Stomach smooth muscle (tissue), 2 donors: ENCODE results near the gene HIGD1C.
"Not testable (repeated sequence)": the region's sequence is repeated elsewhere in the genome, so short reads cannot be mapped to it uniquely, and the experiment has no call there.

ENCODE experiments used
- H3K27ac ChIP-seq: one replicate; pipeline ENCODE4 v1.7.0; 2013; ENCODE audit warnings: mild to moderate bottlenecking, low read length, inconsistent platforms
- H3K27me3 ChIP-seq, 2 donors: one replicate each; pipeline ENCODE4 v1.7.0; 2013; ENCODE audit warnings: low read length in 2 of 2; ENCODE audit not compliant: insufficient read depth in 2 of 2, control insufficient read depth in 1 of 2
- H3K36me3 ChIP-seq, 2 donors: one replicate each; pipeline ENCODE4 v1.7.0; 2013; ENCODE audit warnings: low read length in 2 of 2; ENCODE audit not compliant: control insufficient read depth in 2 of 2, insufficient read depth in 2 of 2
- H3K4me1 ChIP-seq: one replicate; pipeline ENCODE4 v1.7.0; 2013; ENCODE audit warnings: low read length; ENCODE audit not compliant: control insufficient read depth, insufficient read depth
- H3K4me3 ChIP-seq, 2 donors: one replicate each; pipeline ENCODE4 v1.7.0; 2013; ENCODE audit warnings: low read length in 2 of 2
- H3K9ac ChIP-seq, 2 donors: one replicate each; pipeline ENCODE4 v1.7.0; 2013; ENCODE audit warnings: low read length in 2 of 2, mild to moderate bottlenecking in 1 of 2
- H3K9me3 ChIP-seq, 2 donors: one replicate each; pipeline ENCODE4 v1.7.0; 2013; ENCODE audit warnings: low read length in 2 of 2; ENCODE audit not compliant: control insufficient read depth in 2 of 2
- donor health status: healthy.
- donor health status: Pancreatic carcinoma.

Gene HIGD1C

GRCh38 chr12:50924439-50925341 is 27.7 kb upstream of the HIGD1C start:
- H3K36me3 ChIP-seq, result peaks cover 0 to 3% of the 10 kb centered on the region in 2 donors
- no peaks in the 10 kb centered on the region for H3K9me3 ChIP-seq
- H3K4me1 ChIP-seq, result peaks cover 22% of the 10 kb centered on the region
- H3K27me3 ChIP-seq, result no peaks in the 10 kb centered on the region
- H3K9ac ChIP-seq, result peak overlapping the region; percentile 72 to 78
- H3K4me3 ChIP-seq, result peak overlapping the region; percentile 89 to 97
- H3K27ac ChIP-seq, result peak overlapping the region; percentile 79

- no peaks in the 10 kb centered on the region for H3K9me3 ChIP-seq
- H3K4me1 ChIP-seq, result peaks cover 22% of the 10 kb centered on the region
- H3K36me3 ChIP-seq, result peaks cover 0 to 6% of the 10 kb centered on the region in 2 donors
- H3K4me3 ChIP-seq, result peak overlapping the region; percentile 89 to 97
- H3K27me3 ChIP-seq, result no peaks in the 10 kb centered on the region
- H3K9ac ChIP-seq, result peak overlapping the region; percentile 72 to 78
- H3K27ac ChIP-seq, result peak overlapping the region; percentile 79
These were observed 27.0 kb upstream of the HIGD1C start for GRCh38 chr12:50925342-50925651.

GRCh38 chr12:50925920-50926319 is 26.4 kb upstream of the HIGD1C start:
- peak overlapping the region; percentile 79 for H3K27ac ChIP-seq
- no peaks in the 10 kb centered on the region for H3K9me3 ChIP-seq
- peaks cover 3 to 8% of the 10 kb centered on the region in 2 donors for H3K36me3 ChIP-seq
- H3K4me1 ChIP-seq, result peaks cover 22% of the 10 kb centered on the region
- H3K9ac ChIP-seq, result peak overlapping the region; percentile 72 to 78
- peak overlapping the region; percentile 89 to 97 for H3K4me3 ChIP-seq
- no peaks in the 10 kb centered on the region for H3K27me3 ChIP-seq

GRCh38 chr12:50926415-50926814 is 25.9 kb upstream of the HIGD1C start:
- Histone ChIP-seq H3K36me3 (peaks cover 3 to 8% of the 10 kb centered on the region in 2 donors), H3K9me3 (no peaks in the 10 kb centered on the region), H3K27ac (peak overlapping the region; percentile 7), H3K27me3 (no peaks in the 10 kb centered on the region), H3K4me1 (peaks cover 22% of the 10 kb centered on the region), H3K9ac (peak overlapping the region; percentile 72 to 78), H3K4me3 (peak overlapping the region; percentile 89 to 97)

GRCh38 chr12:50926932-50927331 is 25.4 kb upstream of the HIGD1C start:
- H3K27me3 ChIP-seq, H3K9me3 ChIP-seq, H3K36me3 ChIP-seq, H3K27ac ChIP-seq: not testable (repeated sequence)
- Histone ChIP-seq H3K9ac (peak overlapping the region in 1 of 2 donors; percentile 72), H3K4me3 (peak overlapping the region; percentile 89 to 97), H3K4me1 (peaks cover 22% of the 10 kb centered on the region)

GRCh38 chr12:50927356-50927755 is 25.0 kb upstream of the HIGD1C start:
- H3K27ac ChIP-seq, result no peak overlapping the region
- no peaks in the 10 kb centered on the region for H3K9me3 ChIP-seq
- peaks cover 20% of the 10 kb centered on the region for H3K4me1 ChIP-seq
- H3K9ac ChIP-seq, result peak overlapping the region in 1 of 2 donors; percentile 72
- peak overlapping the region; percentile 89 to 97 for H3K4me3 ChIP-seq
- H3K36me3 ChIP-seq, result peaks cover 3 to 8% of the 10 kb centered on the region in 2 donors
- no peaks in the 10 kb centered on the region for H3K27me3 ChIP-seq

GRCh38 chr12:50927766-50928224 is 24.5 kb upstream of the HIGD1C start:
- peaks cover 3 to 8% of the 10 kb centered on the region in 2 donors for H3K36me3 ChIP-seq
- peak overlapping the region in 1 of 2 donors; percentile 72 for H3K9ac ChIP-seq
- peak overlapping the region; percentile 89 to 97 for H3K4me3 ChIP-seq
- H3K9me3 ChIP-seq, result no peaks in the 10 kb centered on the region
- H3K27ac ChIP-seq, result peak overlapping the region; percentile 20
- no peaks in the 10 kb centered on the region for H3K27me3 ChIP-seq
- H3K4me1 ChIP-seq, result peaks cover 17% of the 10 kb centered on the region

- H3K4me1 ChIP-seq, result peaks cover 16% of the 10 kb centered on the region
- H3K9ac ChIP-seq, result peak overlapping the region in 1 of 2 donors; percentile 48
- H3K27me3 ChIP-seq, result no peaks in the 10 kb centered on the region
- H3K27ac ChIP-seq, result peak overlapping the region; percentile 20
- H3K36me3 ChIP-seq, result peaks cover 3 to 9% of the 10 kb centered on the region in 2 donors
- no peaks in the 10 kb centered on the region for H3K9me3 ChIP-seq
- peak overlapping the region; percentile 89 to 97 for H3K4me3 ChIP-seq
These were observed 24.0 kb upstream of the HIGD1C start for GRCh38 chr12:50928392-50928791.

GRCh38 chr12:50929831-50930230 is 22.5 kb upstream of the HIGD1C start:
- Histone ChIP-seq H3K27me3 (no peaks in the 10 kb centered on the region), H3K9me3 (no peaks in the 10 kb centered on the region), H3K9ac (no peak overlapping the region), H3K4me1 (peaks cover 12% of the 10 kb centered on the region), H3K4me3 (no peak overlapping the region), H3K36me3 (peaks cover 3 to 16% of the 10 kb centered on the region in 2 donors), H3K27ac (no peak overlapping the region)

GRCh38 chr12:50930477-50930876 is 21.9 kb upstream of the HIGD1C start:
- not testable (repeated sequence) for H3K27me3 ChIP-seq, H3K9ac ChIP-seq, H3K9me3 ChIP-seq, H3K4me3 ChIP-seq, H3K27ac ChIP-seq
- Histone ChIP-seq H3K4me1 (peaks cover 12% of the 10 kb centered on the region), H3K36me3 (peaks cover 3 to 16% of the 10 kb centered on the region in 2 donors)

GRCh38 chr12:50932787-50933280 is 19.5 kb upstream of the HIGD1C start:
- Histone ChIP-seq H3K4me3 (no peak overlapping the region), H3K27ac (no peak overlapping the region), H3K9ac (no peak overlapping the region), H3K27me3 (no peaks in the 10 kb centered on the region), H3K4me1 (peaks cover 12% of the 10 kb centered on the region), H3K9me3 (peaks cover 0 to 3% of the 10 kb centered on the region in 2 donors), H3K36me3 (peaks cover 3 to 16% of the 10 kb centered on the region in 2 donors)
